GM12865 (cell line): ENCODE results near the gene SNAPC4.

Experiments used
- DNase-seq: peaks from one replicate; pipeline ENCODE4 v3.0.0; 2010; ENCODE audit warnings: low read depth
- H3K4me3 ChIP-seq: 2 replicates; pipeline ENCODE4 v1.5.1; 2011; ENCODE audit warnings: mild to moderate bottlenecking, low read depth, low read length, control low read depth
- CTCF ChIP-seq: IDR thresholded peaks from 2 replicates; pipeline ENCODE4 v1.5.1; 2011; ENCODE audit warnings: low read length, control low read depth, low read depth, inconsistent platforms; ENCODE audit not compliant: insufficient read depth; ENCODE audit errors: missing control alignments

Gene SNAPC4

GRCh38 chr9:136443687-136444086 lies 43.7 kb upstream of the SNAPC4 start:
- no peak for TF ChIP-seq CTCF
- no peak for DNase-seq
- H3K4me3 ChIP-seq, result no peak overlapping the region

- TF ChIP-seq CTCF, result no peak
- no peak for DNase-seq
- H3K4me3 ChIP-seq, result no peak overlapping the region
These were observed 43.1 kb upstream of the SNAPC4 start for GRCh38 chr9:136443087-136443486.

GRCh38 chr9:136442265-136442664 lies 42.3 kb upstream of the SNAPC4 start:
- no peak for TF ChIP-seq CTCF

GRCh38 chr9:136441681-136442245 lies 41.8 kb upstream of the SNAPC4 start:
- TF ChIP-seq CTCF, result no peak

More at GRCh38 chr9:136442265-136442664, 42.3 kb upstream of the SNAPC4 start:
- H3K4me3 ChIP-seq, result no peak overlapping the region
- DNase-seq, result no peak

GRCh38 chr9:136441191-136441680 lies 41.3 kb upstream of the SNAPC4 start:
- no peak for TF ChIP-seq CTCF
- no peak for DNase-seq
- no peak overlapping the region for H3K4me3 ChIP-seq

More at GRCh38 chr9:136441681-136442245, 41.8 kb upstream of the SNAPC4 start:
- H3K4me3 ChIP-seq, result no peak overlapping the region
- no peak for DNase-seq

GRCh38 chr9:136439481-136440408 lies 39.8 kb upstream of the SNAPC4 start, which contains the start of gene INPP5E:
Gene INPP5E (minus strand): TSS chr9:136439845. CDS start chr9:136439419, 426 bp downstream.
- peak within 1 kb of the TSS; percentile 92 for H3K4me3 ChIP-seq
- TF ChIP-seq CTCF, result peak; percentile 68
- peak; percentile 86 for DNase-seq
